HG03095 (cell line): Measurements from ENCODE around the gene DNAJC17.
A peak's percentile ranks its signal among the peaks of the same experiment; 100 is the strongest.

Experiments
- ATAC-seq: cut with Tn5 transposase; IDR thresholded peaks from one replicate; pipeline ENCODE4 v1.9.1; 2021; ENCODE audit warnings: moderate library complexity; ENCODE audit not compliant: unreplicated experiment

DNAJC17 gene

DNA sequence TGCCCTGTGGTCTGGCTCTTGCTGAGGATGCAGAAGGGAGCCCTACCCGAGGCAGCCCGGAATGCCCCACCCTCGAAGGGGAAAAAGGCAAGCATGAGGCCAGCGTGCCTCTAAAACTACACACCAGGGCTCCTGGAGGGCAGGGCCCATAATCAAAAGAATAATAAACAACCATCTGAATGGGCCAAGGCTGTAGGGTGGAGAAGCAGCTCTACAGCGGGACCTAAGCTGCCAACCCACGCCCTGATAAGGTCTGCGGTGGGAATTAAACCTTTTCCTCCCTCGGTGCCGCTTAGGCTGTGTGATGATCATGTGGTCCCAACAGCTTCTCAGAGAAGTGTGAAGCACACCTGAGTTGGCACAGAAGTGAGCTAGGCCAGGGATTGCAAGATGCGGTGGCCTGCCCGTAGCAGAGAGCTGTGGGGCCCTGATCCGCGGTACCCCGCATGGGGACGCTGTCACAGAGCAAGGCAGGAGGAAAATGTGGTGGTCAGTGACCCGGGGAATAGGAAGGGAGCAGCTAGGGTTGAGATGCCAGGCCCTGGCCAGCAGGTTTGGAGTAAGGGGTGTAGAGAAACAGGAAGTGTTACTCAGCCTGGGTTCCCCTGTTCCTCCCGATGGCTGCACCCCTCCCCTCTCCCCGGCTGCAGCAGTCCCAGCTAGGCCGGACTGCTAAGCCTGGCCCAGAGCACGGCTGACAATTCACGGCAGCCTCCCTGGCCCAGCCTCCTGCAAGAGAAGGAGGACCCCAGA is 38.6 kb downstream of the DNAJC17 start:
- no peak for ATAC-seq

- no peak for ATAC-seq
Observed at GRCh38 chr15:40767838-40768500, 39.3 kb downstream of the DNAJC17 start.

DNA sequence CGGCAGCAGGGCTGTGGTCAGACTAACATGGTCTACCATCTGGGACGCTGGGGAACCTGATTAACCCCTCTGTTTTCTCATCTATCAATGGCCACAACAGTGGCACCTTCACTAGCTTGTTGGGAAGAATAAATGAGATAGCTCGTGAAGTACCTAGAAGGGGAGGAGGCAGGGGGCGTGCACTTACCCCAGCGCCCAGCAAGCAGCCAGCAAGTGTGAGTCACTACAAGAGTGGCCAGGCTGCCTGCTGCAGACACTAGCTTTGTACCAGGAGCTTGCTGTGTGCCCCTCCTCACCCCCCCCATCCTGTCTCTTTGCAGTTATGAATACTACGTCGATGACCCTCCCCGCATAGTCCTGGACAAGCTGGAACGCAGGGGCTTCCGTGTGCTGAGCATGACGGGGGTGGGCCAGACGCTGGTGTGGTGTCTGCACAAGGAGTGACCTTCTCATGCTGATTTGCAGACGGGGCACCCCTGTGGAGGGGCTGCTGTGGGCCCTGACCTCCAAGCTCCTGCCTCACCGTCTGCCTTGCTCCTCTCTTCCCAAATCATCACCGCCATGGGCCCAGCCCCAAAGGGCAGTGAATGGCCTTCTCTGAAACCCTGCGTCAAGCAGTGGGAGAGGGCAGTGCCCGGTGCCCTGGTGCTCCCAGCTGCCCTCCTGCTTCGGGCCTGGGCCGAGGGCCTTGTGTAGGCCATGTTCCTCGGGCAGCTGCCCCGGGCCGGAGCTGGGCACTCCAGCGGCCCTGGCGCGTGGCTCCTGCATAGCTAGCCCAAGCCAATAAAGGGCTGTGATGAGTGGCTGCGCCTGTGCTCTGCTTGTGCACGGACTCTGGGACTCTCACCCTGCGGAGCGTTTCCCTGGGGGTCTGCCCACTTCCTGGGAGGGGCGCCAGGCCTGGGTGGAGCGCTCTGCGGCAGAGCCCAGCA is 40.1 kb downstream of the DNAJC17 start:
- no peak for ATAC-seq

DNA sequence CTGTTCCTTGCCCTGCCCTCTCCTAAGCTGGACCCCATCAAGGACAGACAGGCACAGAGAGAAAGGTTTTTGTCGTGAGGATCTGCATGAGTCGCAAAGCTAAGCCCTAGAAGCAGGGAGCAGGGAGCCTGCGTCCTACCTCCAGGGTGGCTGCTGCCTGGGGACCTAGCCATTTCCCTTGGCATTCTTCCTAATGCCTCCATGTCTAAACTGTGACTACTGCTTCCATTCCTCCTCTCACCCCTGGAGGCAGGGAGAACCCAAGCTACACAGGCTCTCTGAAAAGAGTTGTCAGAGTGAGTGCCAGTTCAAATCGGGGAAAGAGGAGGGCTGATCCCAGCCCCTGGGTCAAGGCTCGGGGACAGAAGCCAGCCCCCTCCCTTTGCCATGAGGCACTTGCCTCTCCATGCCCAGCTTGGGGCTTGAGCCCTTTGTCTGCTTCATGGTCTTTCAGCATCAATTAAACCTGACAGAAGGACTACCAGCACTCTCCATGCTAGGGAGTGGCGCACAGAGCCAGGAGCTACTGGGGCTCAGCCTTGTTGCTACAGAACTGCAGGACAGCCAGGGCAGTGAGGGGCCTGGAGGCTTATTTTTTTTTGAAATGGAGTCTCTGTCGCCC is 41.0 kb downstream of the DNAJC17 start:
- no peak for ATAC-seq

DNA sequence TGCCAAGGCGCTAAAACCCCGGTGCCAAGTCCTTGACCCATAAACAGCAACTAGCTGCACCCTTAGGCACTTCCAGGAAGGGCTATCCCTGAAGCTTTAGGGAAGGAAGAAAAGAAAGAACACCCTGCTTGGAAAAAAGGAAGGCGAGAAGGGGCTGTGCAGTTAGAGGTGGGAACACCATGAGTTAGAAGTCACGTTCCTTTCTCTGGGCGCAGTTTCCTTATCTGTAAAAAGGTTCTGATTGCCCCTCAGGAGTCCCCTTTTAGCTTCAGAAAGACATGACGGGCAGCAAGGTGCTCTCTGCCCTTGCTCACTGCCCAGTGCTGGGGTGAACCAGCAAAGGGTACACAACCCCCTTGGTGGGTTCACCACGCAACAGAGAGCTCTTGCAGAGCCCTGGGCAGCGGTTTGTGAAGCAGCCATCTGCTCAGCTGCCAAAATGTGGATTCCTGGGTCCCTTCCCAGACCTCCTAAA is 42.6 kb downstream of the DNAJC17 start:
- no peak for ATAC-seq

DNA sequence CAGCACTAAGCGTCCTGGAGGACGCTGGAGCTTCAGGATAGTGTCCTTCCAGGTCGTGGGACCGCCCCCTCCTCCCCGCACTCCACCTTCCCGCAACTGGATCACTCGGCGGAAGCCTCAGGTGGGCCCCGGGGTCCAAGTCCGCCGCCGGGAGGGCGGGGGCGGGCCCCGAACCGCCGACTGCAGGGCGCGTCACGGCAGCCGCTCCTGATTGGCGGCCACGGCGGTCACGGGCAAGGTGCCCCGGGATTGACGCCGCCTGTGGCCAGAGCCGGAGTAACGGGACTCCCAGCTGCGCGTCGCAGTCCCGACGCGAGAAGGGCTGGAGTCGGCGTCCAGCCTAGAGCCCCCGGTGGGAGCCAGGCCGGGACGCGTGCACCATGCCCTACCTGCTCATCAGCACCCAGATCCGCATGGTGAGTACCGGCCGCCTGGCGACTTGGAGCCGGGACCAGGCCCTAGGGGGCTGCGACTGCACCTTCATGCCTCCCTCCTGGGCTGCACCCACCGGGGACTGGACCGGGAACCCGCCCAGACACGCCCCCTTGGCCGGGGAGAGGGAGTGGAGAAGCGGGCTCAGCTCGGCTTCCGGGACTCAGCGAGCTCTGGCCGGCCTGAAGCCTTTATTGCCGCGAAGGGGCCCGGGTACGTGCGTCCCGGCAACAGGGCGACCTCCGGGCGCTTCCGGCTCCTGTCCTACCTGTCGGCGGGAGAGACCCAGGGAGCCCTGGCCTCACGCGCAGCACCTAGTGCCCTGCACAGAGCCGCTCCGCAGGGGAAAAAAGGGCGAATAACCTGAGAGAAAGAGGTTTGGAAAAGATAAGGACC is 43.3 kb downstream of the DNAJC17 start, which contains the start of gene GCHFR:
TSS of gene GCHFR (plus strand) at position 268 of the 828 bp plus-strand sequence. CDS start at position 381, 113 bp downstream.
- peak; percentile 66 for ATAC-seq

- peak; percentile 9 for ATAC-seq
Observed at GRCh38 chr15:40762919-40763800, 44.1 kb downstream of the DNAJC17 start.

GRCh38 chr15:40759961-40760360 is 47.3 kb downstream of the DNAJC17 start:
- no peak for ATAC-seq

DNA sequence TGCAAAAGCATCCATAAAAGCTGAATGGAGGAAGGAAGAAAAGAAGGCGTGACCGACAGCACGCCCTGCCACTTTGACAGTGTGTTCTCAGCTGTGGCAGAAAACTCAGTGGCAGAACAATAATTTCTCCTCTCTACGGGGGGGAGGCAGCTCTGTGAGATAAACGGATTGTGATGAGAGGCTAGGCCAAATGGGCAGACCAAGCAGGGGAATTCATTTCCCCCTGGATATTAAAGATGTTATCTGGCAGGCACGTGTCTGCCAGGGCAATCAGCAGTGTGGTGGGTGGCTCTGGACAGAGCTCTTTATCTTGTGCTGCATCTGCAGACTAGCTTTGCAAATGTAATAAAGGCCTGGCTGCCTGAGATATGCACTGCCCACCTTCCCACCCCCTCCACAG is 50.3 kb downstream of the DNAJC17 start:
- ATAC-seq: no peak

- no peak for ATAC-seq
Observed at GRCh38 chr15:40755812-40756208, 51.5 kb downstream of the DNAJC17 start.

DNA sequence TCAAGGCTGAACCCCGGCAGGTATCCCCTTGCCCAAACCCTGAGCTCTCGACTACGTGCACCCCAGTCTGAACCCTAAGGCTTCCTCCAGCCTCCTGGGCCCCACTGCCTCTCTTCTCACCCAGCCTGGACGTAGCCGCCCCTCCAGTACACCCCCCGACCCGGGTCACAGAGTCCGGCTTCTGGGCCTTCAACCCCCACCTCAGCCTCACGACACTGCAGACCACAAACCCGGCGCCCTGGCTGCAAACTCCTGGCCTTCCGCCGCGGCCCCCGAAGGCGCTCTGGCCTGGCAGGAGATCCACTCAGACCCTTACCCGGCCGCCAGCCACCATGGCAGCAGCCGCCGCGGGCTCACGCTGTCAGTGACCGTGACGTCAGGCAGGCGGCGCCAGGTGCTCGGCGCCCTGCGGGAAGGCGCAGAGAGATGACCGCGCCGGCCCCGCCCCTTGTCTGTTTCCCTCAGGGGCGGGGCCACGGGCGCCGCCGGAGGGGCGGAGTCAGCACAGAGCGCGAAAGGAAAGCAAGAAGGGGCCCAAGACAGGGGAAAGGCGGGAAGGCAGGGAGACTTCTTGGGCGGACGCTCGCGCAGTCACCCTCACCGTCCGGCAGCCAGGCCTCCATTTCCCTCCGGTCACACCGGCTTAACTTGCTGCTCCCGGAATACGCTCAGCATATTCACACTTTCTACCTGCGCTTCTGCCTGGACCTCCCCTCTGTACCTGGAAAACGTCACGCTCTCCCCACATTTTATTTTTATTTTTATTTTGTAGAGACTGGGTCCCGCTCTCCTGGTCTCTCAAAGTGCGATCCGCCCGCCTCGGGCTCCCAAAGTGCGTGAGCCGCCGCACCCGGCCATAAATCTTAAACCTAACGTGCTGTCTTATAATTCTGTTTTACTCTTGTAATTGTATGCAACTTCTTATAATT is 52.1 kb downstream of the DNAJC17 start, which contains the start of gene RMDN3:
TSS of gene RMDN3 (minus strand) at position 372 of the 929 bp plus-strand sequence. CDS start 471 bp downstream, outside the sequence.
- peak; percentile 78 for ATAC-seq

DNA sequence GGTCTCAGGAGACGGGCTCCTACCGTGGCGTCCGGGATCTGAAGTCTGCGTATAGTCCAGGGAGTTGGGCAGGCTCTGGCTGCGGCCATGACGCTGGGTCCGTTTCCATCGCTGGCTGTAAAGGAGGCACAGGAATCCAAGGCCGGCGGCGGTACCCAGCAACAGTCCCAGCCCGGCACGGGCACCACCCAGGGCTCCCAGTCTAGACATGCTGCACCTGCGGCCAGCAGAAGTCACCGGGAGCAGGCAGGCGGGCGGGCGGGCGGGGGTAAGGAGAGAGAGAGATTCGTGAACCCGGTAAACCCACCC is 52.7 kb downstream of the DNAJC17 start:
- no peak for ATAC-seq

GRCh38 chr15:40751745-40752144 is 55.5 kb downstream of the DNAJC17 start:
- no peak for ATAC-seq

- ATAC-seq: no peak
Observed at GRCh38 chr15:40750885-40751284, 56.4 kb downstream of the DNAJC17 start.

GRCh38 chr15:40749151-40749630 is 58.1 kb downstream of the DNAJC17 start:
- no peak for ATAC-seq

GRCh38 chr15:40747685-40748631 is 59.3 kb downstream of the DNAJC17 start:
- no peak for ATAC-seq
